GM19468 (cell line): ENCODE results near the gene KRT3.
"Not testable (repeated sequence)": the region's sequence is repeated elsewhere in the genome, so short reads cannot be mapped to it uniquely, and the experiment has no call there.

Experiments used
- ATAC-seq: cut with Tn5 transposase; IDR thresholded peaks from one replicate; pipeline ENCODE4 v1.9.1; 2021; ENCODE audit warnings: mild to moderate bottlenecking, moderate library complexity, moderate number of reproducible peaks; ENCODE audit not compliant: unreplicated experiment; ENCODE audit errors: extremely low read depth

KRT3 gene

DNA sequence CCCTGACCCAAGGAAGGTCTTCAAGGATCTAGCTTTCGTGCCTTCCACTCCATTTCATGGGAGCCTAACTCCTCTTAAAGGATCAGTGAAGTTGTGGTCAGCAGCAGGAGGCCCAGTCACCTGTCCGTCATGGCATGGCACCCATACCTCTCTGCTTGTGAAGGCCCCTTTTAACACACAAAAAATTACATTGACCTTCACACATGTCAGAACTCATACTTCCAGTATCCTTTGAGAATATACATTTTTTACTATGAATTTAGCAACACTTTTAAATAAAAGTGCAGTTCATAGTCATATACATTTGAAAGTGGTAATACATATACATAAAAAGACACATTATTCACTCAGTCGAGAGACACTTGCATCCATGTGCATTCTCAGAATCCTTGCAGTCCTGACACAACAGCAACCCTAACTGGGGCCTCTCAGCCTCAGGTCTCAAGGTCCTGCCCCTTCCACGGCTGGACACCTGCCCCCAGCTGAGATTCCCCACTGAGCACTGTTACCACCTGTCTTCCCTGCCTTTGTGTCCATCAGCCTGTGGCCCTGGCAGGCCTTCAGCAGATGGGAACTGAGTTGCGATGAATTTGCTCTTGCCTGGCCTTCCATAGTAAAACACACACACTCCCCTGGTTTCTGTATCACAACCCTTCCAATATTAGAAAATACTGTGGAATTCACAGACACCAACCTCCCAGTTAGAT is 3.7 kb upstream of the KRT3 start:
- ATAC-seq = no peak

DNA sequence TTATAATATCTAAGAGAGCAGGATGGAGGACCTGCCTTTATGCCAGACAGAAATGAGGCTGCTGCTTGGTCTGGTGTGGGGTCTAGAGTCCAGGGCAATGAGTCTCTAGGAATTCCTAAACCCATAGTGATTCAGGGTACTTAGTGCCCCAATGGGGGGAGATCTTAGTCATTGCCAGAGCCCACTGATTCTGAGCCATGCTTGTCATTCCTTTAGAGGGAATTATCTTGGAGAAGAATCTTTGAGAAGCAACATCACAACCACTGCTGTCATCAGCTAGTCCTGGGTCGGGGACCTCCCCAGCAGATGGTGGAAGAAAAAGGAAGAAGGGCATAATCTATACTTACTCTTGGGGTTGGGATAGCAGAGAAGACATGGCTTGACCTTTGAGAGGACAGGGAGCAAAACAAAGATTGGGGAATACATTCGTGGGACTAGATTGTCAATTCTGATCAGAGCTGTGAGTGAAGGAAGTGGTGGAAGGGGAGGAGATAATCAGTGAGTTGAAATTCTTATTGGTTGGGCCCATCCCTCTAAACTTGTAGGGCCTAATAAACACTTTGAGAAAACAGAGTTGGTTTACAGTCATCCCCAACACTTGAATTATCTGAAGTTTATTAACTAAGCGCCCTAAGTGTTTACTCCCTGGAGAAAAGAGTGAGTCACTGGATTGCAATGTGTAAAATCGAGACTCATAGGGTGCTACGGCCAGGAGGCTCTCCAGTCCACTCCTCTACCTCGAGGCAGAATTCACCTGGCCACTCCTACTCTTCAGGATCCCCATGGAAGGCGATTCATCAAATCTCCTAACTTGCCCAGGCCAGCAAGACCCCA is 3.0 kb upstream of the KRT3 start:
- ATAC-seq = no peak

DNA sequence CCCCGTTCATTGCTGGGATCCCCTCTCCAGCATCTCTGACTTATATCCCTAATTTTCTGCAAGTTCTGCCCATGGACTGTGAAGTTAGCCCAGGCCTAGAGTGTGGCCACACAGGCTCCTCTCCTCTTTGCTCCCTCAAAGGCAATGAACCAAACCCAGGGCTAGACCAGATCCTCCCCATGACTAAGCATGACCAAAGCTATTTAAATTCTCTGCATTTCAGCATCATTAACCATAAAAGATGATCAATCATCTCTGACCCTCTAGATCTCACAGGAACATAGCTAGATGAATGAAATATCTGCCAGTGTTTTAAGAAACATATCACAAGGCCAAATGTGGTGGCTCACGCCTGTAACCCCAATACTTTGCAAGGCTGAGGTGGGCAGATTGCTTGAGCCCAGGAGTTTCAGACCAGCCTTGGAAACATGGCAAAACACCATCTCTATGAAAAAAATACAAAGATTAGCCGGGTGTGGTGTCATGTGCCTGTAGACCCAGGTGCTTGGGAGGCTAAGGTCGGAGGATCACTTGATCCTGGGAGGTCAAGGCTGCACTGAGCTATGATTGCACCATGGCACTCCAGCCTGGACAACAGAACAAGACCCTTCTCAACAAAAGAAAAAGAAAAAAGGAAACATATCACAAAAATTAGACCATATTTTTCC is 2.2 kb upstream of the KRT3 start:
- no peak for ATAC-seq

DNA sequence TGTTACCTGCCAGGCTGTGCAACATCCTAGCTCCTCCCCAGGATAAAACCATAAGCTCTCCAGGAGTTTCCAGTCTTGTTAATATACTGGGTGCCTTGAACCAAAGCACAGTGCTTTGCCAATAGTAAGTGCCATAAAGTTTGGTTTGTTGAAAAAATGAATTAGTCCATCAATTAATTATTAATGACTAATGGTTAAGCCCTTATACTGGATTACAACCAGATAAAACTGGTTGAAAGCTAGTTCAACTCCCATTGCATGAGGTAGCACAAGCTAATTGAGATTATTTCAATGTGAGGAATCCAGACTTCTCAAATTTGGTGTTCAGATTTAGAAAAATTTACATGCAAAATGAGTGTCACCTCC is 1.6 kb upstream of the KRT3 start:
- ATAC-seq = no peak

DNA sequence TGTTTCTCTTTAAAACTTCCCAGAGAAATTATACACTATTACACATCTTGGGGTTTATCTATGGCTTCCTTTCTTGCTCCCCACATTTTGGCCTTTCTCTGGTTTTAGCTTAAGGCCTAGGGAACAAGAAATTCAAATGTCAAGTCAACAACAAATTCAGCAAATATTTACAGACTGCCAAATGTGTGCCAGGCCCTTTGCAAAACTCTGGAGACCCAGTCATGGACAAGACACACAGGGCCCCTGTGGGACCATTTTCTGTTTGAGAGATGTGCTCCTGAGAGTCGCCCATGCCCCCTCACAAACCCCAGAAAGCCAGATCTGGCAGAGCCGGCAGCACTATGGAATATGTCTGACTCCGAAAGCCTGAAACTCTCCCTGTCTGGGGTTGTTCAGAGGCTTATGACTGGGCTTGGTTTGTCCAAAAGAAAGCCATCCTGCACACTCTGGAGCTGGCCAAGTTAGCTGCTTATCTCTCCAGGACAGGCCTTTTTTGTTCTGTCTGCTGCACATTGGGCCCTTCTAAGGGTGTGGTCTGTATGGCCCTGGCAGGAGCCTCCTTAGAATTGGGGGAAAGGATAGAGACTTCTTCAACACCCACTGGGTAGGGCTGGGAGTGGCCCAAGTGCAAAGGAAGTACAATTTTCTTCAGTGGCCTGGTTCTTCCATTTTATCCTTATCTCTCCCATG is 1.1 kb upstream of the KRT3 start:
- no peak for ATAC-seq

DNA sequence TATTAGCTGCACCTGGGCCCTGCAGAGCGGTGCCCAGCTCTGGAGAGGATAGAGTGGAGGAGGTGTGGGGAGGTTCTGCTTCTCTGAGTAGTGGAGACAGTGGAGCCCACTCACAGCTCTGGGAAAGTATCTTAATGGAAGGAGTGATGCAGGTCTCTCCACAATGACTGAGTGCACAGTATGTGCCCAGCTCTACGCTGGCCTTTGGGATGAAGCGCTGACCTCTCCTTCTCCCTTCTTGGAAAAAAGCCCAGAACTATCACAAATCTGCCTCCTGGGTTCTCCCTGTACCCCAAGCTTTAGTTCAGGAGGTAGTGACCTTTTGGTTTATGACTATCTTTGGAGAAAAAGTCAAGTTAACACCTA is 495 bp upstream of the KRT3 start:
- no peak for ATAC-seq

DNA sequence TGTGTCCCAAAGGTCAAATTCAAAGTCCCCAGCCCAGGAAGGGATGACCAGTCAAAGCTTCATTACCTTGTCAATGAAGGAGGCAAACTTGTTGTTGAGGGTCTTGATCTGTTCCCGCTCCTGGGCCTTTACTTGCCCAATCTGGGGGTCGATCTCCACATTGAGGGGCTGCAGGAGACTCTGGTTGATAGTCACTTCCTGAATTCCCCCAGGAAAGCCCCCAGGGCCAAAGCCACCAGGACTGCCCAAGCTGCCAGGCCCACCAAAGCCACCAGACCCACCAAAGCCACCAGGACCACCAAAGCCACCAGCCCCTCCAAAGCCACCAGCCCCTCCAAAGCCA is 614 bp downstream of the KRT3 start:
- not testable (repeated sequence) for ATAC-seq

DNA sequence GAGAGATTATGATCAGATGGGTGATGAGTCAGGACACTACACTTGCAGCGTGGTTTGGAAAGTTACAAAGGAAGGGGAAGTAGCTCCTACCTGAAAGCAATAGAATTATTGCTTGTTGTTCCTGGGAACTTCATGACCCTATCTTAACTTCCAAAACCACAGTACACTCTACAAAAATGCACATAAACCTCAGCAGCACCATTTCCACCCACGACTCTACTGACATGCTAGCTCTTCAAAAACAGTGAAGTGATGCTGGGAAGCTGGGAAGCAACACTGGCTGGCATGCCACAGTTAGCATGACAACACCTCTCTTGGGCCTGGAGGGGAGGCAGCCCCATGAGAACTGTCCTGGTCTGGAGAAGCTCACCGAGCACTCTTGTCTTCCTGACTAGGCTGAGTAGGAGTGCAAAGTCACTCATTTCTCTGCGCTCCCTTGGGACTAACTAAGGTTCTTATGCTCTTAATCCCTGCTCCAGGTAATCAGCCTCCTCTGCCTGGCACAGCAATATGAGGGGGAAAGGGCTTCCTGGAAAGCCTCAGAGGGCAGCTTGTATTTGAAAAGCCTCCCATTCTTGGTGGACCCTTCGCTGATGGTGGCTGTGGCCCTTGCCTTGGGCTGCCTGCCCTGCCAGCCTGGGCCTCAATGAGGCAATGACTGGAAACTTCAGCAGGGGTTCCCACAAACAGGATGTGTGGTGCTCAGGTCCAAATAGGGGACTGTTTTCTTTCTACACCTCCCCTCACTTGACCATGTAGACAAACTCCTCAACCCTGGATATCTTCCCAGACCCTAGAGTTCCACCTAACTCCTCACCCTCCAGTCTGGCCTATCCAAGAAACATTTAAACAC is 1.2 kb downstream of the KRT3 start:
- ATAC-seq = no peak

DNA sequence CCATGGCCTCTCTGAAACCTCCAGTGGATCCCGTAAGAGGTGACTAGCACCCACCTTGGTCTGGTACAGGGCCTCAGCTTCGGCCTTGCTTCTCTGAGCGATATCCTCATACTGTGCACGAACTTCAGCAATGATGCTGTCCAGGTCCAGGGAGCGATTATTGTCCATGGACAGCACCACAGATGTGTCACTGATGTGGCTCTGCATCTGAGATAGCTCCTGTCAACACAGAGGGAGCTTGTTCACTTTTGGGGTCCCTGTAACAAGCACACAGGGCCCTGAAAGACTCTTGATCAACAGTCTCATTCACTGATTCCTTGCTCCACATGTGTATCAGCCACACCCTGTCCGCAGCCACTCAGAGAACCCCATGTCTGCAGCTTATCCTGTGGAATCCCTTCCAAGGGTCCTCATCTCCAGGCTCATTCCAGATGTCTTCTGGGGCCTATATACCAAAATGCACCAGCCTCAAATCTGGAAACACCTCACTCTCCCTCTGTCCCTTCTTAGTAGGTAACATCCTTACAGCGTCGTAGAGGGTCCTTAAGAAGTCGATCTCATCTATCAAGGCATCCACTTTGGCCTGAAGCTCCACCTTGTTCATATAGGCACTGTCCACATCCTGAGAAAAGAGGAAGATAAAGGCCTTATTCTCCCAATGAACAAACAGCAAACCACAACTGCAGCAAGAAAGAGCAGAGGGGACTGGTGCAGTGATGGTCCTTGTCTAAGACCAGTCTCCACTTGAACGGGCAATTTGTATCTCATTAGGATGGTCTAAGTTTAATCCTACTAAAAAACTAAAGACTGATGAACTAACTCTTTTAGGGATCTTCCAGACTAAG is 3.5 kb downstream of the KRT3 start:
- ATAC-seq = no peak

DNA sequence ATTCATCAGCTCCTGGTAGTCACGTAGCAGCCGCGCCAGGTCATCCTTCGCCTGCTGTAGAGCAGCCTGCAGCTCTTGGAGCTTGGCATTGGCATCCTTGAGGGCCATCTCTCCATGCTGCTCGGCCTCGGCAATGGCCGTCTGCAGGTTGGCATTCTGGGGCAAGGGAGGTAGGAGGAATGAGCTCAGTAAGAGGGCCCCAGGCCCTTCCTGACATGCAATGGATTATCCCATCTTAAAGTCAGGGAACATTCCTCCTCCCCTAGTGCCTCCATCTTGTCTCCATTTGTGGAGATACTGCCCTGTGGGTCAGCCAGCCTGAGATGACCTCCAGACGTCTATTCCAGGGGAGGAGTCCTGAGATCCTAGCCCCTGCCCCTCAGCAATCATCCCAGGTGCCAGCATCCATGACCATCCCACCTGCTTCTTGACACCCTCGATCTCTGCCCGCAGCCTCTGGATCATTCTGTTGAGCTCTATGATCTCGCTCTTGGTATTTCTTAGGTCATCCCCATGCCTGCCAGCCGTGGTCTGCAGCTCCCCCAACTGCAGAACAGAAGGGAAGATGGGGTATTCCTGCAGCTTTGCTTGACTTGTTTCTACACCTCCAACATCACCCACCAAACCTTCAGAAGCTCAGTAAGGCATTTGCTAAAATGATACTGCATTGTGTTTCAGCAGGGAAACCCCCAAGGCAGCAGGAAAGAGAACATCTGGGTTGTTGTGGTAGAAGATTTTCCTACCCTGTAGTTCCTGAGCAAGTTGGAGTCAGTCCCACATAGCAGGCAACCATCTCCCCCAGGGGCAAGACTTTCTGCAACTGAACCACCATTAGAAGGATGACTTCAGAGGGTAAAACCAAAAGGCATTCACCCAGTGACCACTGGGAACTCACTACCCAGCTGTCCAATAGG is 4.4 kb downstream of the KRT3 start:
- ATAC-seq = no peak

DNA sequence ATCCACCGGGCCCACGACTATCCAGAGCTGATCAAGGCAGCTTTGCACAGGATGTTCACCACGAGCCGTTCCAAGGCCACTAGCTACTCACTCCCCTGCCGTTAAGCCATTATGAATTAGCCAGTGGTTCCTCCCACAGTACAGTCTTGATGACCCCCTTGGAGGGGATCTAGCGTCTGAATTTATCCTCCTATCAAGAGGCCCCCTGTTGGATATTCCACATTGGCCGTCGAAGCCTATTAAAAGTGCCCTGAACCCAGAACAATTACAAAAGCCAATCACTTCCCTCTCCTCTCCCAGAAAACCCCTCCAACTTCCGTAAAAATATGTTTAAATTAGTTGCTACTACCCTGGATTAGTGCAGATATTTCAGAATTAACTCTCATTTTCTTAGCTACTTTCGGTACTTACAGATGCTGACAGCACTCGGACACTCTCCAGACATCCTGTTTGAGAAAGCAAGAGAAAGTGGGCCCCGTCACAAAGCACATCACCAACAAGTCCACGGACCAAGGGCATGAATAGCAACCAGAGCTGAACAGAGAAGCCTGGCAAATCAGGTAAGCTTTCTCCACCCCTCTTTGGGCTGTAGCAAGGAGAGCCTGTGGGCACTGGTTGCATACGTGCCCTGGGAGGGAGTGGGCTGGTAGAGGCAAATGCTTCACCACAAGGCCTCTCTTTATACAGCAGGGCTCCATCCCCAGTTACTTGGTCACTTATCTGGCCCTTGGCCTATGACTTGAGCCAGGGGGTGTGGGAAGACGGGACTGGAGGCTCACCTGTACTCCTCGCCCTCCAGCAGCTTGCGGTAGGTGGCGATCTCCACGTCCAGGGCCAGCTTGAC is 5.3 kb downstream of the KRT3 start:
- ATAC-seq = no peak

DNA sequence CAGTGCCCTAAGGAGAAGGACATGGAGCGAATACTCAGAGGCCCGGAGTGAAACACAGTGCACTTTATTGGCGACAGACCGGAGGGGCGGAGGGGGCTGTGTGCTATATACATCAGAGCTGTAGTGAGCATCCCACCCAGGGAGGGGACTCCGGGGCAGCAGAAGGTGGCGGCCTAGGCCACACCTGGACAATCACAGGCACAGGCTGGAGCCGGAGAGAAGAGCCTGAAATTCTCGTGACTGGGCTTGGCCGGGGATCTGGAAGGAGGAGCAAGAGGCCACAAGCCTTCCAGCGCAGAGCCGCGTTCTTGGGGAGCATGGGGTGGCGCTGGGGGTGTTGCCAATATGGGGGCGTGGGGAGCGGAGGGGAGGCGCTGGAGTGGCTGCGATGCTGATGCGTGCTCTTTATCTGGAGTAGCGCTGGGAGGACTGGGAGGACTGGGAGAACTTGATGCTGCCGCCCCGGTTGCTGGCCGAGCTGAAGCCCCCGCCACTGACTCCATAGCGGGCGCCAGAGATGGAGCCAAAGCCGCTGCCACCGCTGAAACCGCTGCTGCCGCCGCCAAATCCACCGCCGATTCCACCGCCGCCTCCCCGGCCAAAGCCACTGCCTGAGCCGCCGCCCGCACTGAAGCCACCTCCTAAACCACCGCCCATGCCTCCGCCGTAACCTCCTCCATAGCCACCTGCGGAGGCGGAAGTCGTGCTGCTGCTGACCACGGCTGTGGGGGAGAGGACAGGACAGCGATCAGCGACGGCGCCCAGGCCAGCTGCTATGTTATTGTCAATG is 6.1 kb downstream of the KRT3 start:
- ATAC-seq = no peak

DNA sequence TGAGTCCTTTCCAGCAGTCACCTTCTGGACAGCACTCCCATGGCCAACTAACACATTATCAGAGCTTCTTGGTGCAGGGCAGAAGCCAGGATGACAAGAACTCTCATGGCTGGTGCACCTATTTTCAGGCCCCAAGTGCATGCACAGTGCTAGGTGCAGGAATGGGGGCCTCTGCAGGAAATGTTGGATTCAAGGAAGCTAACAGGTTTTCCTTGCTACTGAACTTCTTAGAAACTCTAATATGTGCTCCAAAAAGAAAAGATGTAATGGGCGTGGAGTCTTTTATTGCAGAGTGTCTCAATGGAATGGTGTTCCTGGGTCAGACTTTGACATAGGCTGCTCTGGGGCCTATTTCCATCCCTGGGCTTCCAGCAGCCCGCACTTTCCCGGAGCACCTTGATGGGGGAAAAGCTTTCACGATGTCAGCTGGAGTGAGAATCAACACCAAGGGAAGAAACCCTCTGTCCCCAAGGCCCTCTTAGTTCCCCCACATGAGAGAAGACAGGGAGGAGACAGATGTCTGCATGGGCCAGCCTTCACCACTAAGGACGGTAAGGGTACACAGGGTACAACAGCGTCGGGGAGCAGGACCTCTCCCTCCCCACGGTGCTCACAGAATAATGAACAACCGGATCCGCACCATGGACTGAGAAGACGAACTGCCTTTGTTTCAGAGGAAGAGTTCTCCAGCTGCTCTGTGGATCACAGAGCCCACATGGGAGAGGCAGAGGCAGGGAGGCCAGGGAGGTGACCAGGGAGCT is 6.9 kb downstream of the KRT3 start:
- ATAC-seq = no peak

DNA sequence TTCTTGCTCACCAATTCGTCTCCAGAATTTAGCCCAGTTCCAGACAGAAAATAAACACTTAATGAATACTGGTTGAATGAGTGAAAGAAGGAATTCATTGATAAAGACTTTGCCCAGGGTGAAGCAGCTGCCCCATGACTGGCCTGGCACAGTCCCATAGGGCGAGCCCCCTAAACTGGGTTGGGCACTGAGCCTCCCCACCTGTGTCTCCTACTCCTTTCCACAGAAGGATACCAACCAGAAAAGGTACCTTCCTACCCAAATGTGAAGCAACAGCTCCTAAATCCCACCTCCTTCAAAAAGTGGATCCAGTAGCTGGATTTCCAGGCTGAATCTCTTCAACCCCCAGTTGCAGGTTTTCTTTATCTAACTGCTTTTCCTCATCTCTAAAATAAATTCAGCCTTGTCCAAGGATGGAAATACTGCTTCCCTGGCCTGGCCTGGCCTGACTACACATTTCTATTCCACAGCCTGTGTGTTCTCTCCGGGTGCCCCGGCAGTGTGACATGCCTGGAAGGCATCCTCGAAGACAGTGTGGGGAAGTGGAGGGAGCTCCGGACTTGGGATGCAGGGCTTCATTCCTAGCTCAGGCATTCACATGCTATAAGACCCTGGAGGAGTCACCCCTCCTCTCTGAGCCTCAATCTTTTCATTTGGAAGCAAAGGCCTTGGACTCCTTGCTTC is 7.6 kb downstream of the KRT3 start:
- no peak for ATAC-seq
